HL-60/S4 treated with retinoic acid at 250 ng/mL for 4 days and 3 days (cell line): ENCODE data around the gene MUC20.
"Not testable (repeated sequence)": the region's sequence is repeated elsewhere in the genome, so short reads cannot be mapped to it uniquely, and the experiment has no call there.

Experiments used
- in situ Hi-C: fragments of 300-500 bp; cut with MboI; formaldehyde crosslinking; loops from 2 replicates; pipeline ENCODE4 v1.7.0; 2022; ENCODE audit warnings: low sequenced_read_pairs

MUC20 gene

DNA sequence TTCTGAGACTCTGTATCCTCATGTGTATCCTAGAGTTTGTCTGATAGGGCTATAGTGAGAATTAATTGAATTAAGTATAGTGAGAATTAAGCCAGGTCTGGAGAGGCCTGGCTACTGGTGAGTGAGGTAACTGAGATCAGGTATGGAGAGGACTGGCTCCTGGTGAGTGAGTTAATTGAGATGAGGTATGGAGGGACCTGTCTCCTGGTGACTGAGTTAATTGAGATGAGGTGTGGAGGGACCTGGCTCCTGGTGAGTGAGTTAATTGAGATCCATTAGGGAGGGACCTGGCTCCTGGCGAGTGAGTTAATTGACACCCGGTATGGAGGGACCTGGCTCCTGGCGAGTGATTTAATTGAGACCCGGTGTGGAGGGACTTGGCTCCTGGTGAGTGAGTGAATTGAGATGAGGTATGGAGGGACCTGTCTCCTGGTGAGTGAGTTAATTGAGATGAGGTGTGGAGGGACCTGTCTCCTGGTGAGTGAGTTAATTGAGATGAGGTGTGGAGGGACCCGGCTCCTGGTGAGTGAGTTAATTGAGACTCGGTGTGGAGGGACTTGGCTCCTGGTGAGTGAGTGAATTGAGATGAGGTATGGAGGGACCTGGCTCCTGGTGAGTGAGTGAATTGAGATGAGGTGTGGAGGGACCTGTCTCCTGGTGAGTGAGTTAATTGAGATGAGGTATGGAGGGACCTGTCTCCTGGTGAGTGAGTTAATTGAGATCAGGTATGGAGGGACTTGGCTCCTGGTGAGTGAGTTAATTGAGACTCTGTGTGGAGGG lies 10.5 kb upstream of the MUC20 start:
- in situ Hi-C loops, result not testable (repeated sequence)

DNA sequence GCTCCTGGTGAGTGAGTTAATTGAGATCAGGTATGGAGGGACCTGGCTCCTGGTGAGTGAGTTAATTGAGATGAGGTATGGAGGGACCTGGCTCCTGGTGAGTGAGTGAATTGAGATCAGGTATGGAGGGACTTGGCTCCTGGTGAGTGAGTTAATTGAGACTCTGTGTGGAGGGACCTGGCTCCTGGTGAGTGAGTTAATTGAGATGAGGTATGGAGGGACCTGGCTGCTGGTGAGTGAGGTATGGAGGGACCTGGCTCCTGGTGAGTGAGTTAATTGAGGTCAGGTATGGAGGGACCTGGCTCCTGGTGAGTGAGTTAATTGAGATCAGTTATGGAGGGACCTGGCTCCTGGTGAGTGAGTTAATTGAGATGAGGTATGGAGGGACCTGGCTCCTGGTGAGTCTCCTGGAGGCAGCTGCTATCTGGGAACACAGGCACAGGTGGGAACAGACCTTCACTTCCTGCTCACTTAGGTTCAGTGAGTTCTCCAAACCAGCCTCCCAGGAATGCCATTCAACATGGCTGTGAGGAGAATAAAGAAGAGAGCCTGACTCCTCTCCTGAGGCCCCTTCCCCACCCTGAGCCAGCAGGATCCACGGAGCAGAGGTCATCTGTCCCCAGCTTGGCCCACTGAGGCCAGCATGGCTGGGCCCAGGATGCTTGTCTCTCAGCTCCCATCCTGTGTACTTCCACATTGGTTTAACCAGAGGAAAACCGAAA lies 9.5 kb upstream of the MUC20 start:
- in situ Hi-C loops, result not testable (repeated sequence)

DNA sequence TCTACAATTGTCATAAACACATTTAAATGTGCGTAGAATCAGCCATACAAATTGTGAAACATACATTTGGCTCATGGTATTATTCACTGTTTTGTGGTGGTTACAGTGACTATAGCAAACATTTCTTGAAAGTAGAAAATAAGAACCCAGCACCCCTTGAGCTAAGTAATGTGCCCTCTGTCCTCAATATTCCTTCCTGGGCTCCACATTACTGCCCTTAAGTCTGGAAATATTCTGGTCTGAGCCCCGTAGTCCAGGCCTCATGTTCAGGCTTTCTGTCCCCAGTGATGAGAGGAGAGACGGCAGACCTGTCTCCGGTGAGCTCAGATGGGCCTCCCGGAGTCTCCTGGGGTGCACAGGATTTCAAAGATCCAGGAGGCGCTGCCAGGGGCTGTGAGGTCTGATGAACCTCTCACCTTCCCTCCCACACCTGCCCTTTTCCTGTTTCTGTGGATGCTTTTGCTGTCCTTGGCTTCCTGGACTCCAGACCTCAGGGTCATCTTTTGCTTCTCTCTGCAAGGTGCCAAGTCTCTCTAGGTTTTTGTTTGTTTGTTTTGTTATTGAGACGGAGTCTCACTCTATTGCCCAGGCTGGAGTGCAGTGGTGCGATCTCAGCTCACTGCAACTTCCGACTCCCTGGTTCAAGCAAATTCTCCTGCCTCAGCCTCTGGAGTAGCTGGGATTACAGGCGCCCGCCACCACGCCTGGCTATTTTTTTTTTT lies 8.8 kb upstream of the MUC20 start:
- in situ Hi-C loops, result no loop called here

DNA sequence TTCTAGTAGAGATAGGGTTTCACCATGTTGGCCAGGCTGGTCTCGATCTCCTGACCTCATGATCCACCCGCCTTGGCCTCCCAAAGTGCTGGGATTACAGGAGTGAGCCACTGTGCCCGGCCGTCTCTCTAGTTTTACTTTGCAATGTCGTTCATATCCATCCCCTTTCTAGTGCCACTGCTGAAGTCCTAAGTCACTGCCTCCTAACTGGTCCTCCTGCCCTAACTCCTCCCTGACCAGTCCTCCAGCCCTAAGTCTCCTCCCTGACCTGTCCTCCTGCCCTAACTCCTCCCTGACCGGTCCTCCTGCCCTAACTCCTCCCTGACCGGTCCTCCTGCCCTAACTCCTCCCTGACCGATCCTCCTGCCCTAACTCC lies 8.3 kb upstream of the MUC20 start:
- in situ Hi-C loops, result not testable (repeated sequence)

DNA sequence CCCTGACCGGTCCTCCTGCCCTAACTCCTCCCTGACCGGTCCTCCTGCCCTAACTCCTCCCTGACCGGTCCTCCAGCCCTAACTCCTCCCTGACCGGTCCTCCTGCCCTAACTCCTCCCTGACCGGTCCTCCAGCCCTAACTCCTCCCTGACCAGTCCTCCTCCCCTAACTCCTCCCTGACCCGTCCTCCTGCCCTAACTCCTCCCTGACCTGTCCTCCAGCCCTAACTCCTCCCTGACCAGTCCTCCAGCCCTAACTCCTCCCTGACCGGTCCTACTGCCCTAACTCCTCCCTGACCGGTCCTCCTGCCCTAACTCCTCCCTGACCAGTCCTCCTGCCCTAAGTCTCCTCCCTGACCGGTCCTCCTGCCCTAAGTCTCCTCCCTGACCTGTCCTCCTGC lies 7.6 kb upstream of the MUC20 start:
- in situ Hi-C loops, result not testable (repeated sequence)

DNA sequence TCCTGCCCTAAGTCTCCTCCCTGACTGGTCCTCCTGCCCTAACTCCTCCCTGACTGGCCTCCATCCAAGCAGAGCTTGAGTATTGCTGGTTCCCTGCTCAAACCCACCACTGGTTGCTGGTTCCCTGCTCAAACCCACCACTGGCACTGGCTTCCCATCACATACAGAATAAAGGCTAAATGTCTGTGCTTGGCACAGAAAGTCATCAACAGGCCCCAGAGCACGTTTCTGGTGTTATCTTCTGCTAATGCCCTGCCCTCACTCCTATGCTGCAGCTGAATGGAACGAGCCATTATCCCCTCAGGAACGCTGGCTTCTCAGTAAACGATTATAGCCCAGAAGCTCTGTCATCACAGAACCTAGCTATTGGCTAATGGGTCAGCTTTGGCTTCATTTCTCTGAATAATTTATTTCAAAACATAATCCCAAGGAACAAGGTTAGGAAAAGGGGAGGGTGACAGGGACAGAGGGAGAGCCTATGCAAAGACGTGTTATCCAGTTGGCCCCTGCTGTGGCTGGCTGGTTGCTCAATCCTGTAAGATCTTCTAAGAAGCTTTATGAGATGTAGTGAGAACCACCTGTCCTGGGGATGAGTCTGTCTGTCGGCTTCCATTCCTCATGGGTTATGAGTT lies 6.3 kb upstream of the MUC20 start:
- in situ Hi-C loops, result no loop called here

DNA sequence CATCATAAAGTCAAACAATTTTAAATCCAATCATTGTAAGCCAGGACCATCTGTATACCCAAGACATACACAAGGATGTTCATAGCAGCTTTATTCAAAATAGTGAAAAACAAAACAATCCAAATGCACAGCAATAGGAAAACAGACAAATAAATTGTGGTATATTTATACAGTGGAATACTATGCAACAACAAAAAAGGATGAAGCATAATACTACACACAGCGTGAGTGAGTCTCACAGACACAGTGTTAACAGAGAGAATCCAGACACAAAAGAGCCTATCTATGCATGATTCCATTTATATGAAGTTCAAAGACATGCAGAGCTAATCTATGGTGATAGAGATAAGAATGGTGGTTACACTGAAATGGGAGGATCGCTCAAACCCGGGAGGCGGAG lies 5.6 kb upstream of the MUC20 start:
- in situ Hi-C loops, result no loop called here

DNA sequence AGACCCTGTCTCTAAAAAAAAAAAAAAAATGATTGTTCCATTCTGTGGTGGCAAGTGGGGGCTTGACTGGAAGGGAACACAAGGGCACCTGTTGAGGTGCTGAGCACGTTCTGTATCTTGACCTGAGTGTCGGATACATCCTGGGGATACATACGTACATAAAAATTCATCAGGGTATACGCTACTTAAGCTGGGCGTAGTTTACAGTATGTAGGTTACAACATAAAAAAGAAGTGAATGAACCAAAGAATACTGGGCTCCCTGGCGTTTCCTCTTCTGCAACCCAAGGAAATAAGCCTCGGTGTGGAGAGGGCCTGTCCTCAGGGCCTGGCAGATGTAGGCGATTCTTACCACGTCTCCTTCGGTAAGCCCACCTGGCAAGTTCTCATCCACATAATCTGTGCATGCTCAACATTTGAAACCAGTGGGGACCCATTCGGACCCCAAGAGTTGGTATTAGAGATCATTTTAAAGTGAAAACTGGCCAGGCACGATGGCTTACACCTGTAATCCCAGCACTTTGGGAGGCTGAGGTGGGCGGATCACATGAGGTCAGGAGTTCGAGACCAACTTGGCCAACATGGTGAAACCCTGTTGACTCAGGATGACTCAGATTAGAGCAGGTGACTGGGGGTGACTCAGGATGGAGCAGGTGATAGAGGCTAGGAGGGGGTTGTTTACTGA lies 5.1 kb upstream of the MUC20 start:
- in situ Hi-C loops, result no loop called here

DNA sequence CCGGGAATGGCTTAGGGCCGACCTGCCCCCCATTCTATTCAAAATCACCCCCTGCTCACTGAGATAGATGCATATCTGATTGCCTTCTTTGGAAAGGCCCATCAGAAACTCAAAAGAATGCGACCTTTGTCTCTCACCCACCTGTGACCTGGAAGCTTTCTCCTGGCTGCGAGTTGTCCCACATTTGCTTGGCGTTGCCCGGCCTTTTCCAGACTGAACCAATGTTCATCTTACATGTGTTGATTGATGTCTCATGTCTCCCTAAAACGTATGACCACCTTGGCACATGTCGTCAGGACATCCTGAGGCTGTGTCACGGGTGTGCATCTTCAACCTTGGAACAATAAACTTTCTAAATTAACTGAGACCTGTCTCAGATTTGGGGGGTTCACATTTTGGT lies 3.4 kb upstream of the MUC20 start:
- in situ Hi-C loops, result no loop called here

DNA sequence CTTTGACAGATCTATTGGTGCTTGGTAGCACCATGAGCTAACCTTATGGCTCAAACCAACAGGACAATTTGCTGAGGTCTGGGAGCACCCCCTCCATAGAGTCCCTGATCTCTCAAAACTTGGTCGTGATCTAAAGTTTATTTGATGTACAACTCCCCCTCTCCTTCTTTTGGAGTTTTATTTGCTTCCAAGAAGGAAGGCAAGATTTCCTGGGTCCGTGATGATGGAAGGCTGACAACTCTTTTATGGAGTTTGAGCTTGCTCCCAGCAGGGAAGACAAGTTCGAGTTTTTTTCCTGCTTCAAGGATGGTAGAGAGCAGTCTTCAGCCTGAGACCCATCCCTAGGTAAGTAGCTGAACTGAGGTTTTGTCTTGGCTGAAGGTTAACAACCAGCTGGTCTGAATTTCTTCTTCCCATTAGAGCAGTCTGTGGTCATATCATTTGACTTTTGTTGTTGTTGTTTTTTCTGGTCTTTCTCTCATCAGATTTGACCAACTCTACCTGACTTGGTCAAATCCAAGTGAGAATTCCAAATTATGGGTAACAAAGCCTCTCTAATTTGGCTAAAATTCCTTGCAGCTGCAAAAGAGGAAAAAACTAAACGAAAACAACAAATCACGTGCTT lies 2.8 kb upstream of the MUC20 start:
- in situ Hi-C loops, result no loop called here

DNA sequence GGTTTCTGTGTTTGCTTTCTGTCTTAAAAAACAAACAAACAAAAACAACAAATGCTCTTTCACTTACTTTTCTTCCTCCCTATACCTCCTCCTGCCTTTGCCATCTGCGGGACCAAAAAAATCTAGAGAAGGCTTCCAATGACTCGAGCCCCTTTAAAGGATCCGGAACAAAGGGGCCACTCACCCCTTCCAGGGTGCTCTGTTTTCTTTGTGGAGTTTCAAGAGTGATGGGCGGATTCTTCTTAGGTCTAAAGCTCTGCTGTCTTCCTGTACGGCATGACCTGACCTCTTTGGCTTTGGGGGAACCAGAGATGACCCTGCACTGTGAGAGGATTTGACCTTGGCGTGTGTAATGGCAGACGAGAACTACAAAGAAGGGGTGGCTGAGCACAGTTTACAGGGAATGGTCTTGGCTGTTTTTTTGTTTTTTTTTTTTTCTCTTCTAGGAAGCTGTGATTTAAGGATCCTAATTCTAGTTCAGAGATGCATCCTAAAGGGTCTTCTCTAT lies 2.2 kb upstream of the MUC20 start:
- in situ Hi-C loops, result no loop called here

DNA sequence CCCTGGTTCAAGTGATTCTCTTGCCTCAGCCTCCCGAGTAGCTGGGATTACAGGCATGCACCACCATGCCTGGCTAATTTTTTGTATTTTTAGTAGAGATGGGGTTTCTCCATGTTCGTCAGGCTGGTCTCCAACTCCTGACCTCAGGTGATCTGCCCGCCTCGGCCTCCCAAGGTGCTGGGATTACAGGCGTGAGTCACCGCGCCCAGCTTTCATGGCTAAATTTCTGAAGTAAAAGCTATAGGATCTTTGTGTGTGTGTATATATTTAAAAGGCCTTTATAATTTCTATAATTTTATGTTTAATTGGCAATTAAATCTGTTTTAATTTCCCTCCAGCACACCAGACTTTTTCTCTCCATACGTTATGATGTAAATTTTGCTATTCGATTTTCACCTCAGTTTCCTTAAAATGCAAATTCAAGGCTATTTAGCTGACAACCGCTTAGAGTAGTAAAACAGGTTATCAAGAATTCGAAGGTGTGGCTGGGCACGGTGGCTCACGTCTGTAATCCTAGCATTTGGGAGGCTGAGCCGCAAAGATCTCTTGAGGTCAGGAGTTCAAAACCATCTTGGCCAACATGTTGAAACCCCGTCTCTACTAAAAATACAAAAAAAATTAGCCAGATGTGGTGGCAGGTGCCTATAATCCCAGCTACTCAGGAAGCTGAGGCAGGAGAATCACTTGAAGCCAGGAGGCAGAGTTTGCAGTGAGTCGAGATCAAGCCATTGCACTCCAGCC lies 1.1 kb upstream of the MUC20 start:
- in situ Hi-C loops, result not testable (repeated sequence)

DNA sequence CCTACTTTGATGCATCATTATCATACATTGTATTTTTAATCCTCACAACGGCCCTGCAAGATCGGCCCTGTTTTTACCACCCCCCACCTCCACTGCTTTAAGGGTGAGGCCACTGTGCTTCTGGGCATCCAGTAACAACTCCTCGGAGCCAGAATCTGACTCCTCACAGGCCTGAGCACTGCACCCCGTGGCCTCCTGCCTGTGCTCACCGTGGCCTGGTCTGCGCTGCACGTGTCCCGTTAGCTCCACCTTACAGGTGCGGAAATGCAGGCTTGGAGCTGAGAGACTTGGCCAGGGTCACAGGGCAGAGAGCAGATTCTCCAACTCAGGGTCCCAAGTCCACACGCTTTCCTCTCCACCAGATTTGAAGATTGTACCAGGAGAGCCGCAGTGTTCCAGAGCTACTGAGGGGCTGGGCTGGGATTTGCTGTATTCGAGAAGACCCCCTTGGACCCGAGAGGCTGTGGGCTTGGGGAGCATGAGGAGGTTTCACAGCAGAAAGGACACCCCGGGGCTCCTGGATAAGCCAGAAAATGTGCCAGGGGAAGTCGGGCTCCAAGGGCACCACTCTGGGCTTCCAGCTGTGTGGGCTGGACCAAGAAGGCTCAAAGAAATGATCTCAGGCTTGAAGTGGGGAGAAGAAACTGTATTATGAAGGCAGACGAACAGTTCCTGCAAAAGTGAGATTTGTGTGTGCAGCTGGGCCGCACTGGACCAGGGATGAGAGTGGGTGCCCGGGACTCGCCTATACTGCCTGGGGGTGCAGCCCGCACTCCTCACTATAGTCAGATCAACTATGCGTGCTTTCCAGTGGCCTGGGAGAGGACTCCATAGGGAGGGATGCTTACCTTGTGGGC lies 1.6 kb downstream of the MUC20 start:
- in situ Hi-C loops, result not testable (repeated sequence)

DNA sequence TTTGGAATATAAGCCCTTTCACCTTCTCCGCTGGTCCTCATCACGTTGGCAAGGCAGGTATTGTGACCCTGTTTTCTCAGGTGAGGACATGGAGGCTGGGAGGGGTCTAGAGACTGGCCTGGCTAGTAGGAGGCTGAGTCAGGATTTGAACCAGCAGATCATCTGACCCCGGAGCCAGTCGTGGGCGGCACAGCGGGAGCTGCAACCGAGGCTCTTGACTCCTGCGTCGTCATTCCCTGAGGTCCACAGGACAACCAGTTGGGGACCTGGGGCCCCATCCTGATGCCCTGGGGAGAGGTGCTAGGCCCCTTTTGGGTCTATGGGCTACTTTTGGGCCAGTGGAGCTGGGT lies 2.2 kb downstream of the MUC20 start:
- in situ Hi-C loops, result not testable (repeated sequence)

DNA sequence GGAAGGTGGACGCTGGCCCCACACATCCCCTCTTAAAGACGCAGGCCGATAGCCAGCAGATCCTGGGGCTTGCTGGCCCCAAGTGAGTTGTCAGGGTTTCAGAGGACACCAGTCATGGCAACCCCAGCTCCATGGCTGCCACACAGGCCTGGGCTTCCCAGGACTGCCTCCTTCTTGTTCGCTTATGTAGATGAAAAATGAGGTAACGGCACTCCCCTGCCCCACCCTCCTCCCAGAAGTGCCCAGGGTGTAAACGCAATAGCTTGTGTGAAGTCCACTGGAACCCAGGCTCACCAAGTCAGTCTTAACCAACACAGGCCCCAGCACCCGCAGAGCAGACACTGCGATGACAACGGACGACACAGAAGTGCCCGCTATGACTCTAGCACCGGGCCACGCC lies 3.6 kb downstream of the MUC20 start:
- in situ Hi-C loops, result not testable (repeated sequence)

DNA sequence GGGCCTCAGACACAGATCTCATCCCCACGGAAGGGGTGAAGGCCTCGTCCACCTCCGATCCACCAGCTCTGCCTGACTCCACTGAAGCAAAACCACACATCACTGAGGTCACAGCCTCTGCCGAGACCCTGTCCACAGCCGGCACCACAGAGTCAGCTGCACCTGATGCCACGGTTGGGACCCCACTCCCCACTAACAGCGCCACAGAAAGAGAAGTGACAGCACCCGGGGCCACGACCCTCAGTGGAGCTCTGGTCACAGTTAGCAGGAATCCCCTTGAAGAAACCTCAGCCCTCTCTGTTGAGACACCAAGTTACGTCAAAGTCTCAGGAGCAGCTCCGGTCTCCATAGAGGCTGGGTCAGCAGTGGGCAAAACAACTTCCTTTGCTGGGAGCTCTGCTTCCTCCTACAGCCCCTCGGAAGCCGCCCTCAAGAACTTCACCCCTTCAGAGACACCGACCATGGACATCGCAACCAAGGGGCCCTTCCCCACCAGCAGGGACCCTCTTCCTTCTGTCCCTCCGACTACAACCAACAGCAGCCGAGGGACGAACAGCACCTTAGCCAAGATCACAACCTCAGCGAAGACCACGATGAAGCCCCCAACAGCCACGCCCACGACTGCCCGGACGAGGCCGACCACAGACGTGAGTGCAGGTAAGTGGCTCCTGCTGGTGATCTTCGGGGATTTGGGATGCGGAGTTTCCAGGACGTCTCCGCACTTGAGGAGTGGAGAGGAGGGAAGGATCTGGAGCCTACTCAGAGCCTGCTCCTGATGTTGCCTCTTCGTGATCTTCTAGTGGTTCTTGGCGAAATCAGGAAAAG lies 5.3 kb downstream of the MUC20 start:
- in situ Hi-C loops, result not testable (repeated sequence)

DNA sequence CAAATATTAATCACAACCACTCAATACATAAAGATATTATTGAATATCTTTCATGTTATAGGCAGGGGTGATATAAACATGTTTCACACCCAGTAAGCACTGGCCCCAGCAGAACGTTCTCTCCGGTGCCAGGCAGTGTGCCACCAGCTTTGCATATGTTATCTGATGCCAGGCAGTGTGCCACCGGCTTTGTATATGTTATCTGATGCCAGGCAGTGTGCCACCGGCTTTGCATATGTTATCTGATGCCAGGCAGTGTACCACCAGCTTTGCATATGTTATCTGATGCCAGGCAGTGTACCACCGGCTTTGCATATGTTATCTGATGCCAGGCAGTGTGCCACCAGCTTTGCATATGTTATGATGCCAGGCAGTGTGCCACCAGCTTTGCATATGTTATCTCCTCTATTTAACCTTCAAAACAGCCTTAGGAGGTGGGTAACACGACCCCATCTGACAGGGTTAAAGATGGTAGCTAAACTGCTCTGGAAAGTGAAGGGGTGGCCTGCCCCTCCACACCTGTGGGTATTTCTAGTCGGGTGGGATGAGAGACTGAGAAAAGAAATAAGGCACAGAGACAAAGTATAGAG lies 6.9 kb downstream of the MUC20 start:
- in situ Hi-C loops, result no loop called here
